PC-9 (cell line): ENCODE results near the gene KPNB1. TPM values are rescaled to one million over a fixed set of nuclear protein-coding genes. Genes with fewer than 3 reads are reported as not detected.

Source experiments
- BruUV-seq: library from RNA; stranded (reverse); fragments of 400-500 nt; replicated peaks from 2 replicates; lab custom pipeline; 2021; lab: Mats Ljungman, UMichigan
- CTCF ChIA-PET: fragments of 300-600 bp; sonication (Branson Sonifier 250); formaldehyde crosslinking; loops from one replicate; lab custom pipeline; 2022; ENCODE audit warnings: antibody characterized with exemption; lab: Charles Lee
- POLR2A ChIA-PET: fragments of 300-600 bp; sonication (Branson Sonifier 250); formaldehyde crosslinking; loops from one replicate; lab custom pipeline; 2022; ENCODE audit warnings: antibody characterized with exemption; ENCODE audit not compliant: unreplicated experiment; lab: Charles Lee
- DNase-seq, 2 experiments: peaks; one replicate each; pipeline versions ENCODE4 v3.0.0 to v3.0.0-alpha.2; 2015 to 2022; ENCODE audit warnings: mixed read lengths in 1 of 2
- H2AFZ ChIP-seq: fragments of 200-600 bp; sonication (generic); 2 replicates; pipeline ENCODE4 v1.8.1; 2017; ENCODE audit warnings: antibody characterized with exemption
- H3F3A ChIP-seq: fragments of 200-600 bp; sonication (generic); 2 replicates; pipeline ENCODE4 v1.8.1; 2017; ENCODE audit warnings: antibody characterized with exemption, mild to moderate bottlenecking, low read depth; ENCODE audit not compliant: insufficient read depth
- H3K27ac ChIP-seq: fragments of 200-600 bp; sonication (generic); 2 replicates; pipeline ENCODE4 v1.6.1; 2016; ENCODE audit warnings: mixed run types
- H3K27me3 ChIP-seq: fragments of 200-600 bp; sonication (generic); 2 replicates; pipeline ENCODE4 v1.6.1; 2016; ENCODE audit warnings: low read depth, mixed run types; ENCODE audit not compliant: insufficient read depth
- H3K36me3 ChIP-seq: fragments of 200-600 bp; sonication (generic); 2 replicates; pipeline ENCODE4 v1.6.1; 2016; ENCODE audit warnings: low read depth, mixed run types
- H3K4me1 ChIP-seq: fragments of 200-600 bp; sonication (generic); replicated peaks from 2 replicates; pipeline ENCODE4 v1.6.1; 2016; ENCODE audit warnings: mixed run types; ENCODE audit not compliant: insufficient read depth
- H3K4me2 ChIP-seq: fragments of 200-600 bp; sonication (generic); 2 replicates; pipeline ENCODE4 v1.6.1; 2017; ENCODE audit warnings: mixed run types
- H3K4me3 ChIP-seq: fragments of 200-600 bp; sonication (generic); 2 replicates; pipeline ENCODE4 v1.6.1; 2016; ENCODE audit warnings: mixed run types
- H3K79me2 ChIP-seq: fragments of 200-600 bp; sonication (generic); 2 replicates; pipeline ENCODE4 v1.6.1; 2017; ENCODE audit warnings: low read depth, mixed run types
- H3K9me2 ChIP-seq: fragments of 200-600 bp; sonication (generic); 2 replicates; pipeline ENCODE4 v1.8.1; 2017; ENCODE audit warnings: mild to moderate bottlenecking; ENCODE audit not compliant: insufficient read depth
- H3K9me3 ChIP-seq: fragments of 200-600 bp; sonication (generic); 2 replicates; pipeline ENCODE4 v1.8.1; 2016; ENCODE audit warnings: low read depth; ENCODE audit not compliant: insufficient read depth
- H4K20me1 ChIP-seq: fragments of 200-600 bp; sonication (generic); 2 replicates; pipeline ENCODE4 v1.8.1; 2017; ENCODE audit not compliant: insufficient read depth
- EZH2 ChIP-seq: fragments of 200-600 bp; sonication (generic); IDR thresholded peaks from 2 replicates; pipeline ENCODE4 v1.8.0; 2017; ENCODE audit warnings: antibody characterized with exemption, low read depth
- intact Hi-C: fragments of 100-400 bp; cut with micrococcal nuclease; formaldehyde crosslinking; loops from one replicate; pipeline ENCODE4 v1.10.0; 2022; ENCODE audit not compliant: unreplicated experiment
- total RNA-seq: library from RNA; stranded (reverse); gene quantifications from 2 replicates; pipeline ENCODE4 v1.2.3, GENCODE V29; 2021
- TF ChIP-seq, protein P1 (sequence below): fragments of 200-600 bp; sonication (generic); conservative IDR thresholded peaks from 2 replicates; pipeline ENCODE4 v1.6.1; 2017; ENCODE audit warnings: mixed run types, antibody characterized with exemption, mild to moderate bottlenecking, moderate library complexity

KPNB1 gene
- total RNA-seq, 1 experiment from 2014 or later: 306 TPM

DNA sequence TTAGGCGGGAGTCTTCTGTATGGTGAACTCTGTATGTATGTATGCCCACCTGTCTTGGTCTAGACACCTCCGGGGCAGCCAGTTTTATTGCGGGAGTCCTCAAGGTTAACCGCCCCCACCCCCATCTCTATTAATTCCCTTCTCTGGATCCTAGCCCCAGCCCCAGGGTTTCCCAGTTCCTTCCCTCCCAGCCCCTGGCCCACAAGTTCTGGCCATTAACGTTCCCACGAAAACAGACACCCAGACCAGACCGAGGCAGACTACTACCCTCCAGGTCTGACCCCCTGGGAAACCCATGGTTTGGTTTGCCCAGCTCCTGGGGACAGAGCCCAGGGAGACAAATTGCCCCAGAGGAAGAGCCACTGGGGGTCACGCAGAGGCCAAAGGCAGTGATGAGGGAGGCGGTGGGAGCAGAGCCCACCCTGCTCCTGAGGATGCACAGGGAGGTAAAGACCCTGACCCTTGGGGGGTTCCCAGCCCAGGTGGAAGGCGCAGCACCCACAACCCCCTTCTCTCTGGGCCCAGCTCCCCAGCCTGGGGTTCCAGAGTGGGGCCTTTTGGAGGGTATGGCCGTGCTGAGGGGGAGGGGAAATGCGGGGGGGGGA lies 52.8 kb downstream of the KPNB1 start:
- ChIA-PET CTCF (interaction anchor here (0.7 kb wide), 1 partner anchor 34 kb away, joined by 5 read pairs; no protein-coding TSS in a partner anchor), POLR2A (no interaction called here)
- BruUV-seq: no TSS peak
- Histone ChIP-seq H3K27me3 (no peaks in the 10 kb centered on the region), H3K79me2 (no peaks in the 10 kb centered on the region), H3K27ac (no peak overlapping the region), H3F3A (peaks cover 7% of the 10 kb centered on the region; the same call in 1 of the 2 replicates), H4K20me1 (no peaks in the 10 kb centered on the region; the same call in none of the 2 replicates), H3K9me2 (no peaks in the 10 kb centered on the region), H3K4me3 (no peak overlapping the region), H3K9me3 (no peaks in the 10 kb centered on the region), H3K36me3 (no peaks in the 10 kb centered on the region), H3K4me1 (no peaks in the 10 kb centered on the region), H3K4me2 (no peak overlapping the region), H2AFZ (no peak overlapping the region)
- DNase-seq: no peak
- TF ChIP-seq EZH2: no peak
- TF ChIP-seq, protein P1, sequence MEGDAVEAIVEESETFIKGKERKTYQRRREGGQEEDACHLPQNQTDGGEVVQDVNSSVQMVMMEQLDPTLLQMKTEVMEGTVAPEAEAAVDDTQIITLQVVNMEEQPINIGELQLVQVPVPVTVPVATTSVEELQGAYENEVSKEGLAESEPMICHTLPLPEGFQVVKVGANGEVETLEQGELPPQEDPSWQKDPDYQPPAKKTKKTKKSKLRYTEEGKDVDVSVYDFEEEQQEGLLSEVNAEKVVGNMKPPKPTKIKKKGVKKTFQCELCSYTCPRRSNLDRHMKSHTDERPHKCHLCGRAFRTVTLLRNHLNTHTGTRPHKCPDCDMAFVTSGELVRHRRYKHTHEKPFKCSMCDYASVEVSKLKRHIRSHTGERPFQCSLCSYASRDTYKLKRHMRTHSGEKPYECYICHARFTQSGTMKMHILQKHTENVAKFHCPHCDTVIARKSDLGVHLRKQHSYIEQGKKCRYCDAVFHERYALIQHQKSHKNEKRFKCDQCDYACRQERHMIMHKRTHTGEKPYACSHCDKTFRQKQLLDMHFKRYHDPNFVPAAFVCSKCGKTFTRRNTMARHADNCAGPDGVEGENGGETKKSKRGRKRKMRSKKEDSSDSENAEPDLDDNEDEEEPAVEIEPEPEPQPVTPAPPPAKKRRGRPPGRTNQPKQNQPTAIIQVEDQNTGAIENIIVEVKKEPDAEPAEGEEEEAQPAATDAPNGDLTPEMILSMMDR: no peak
- intact Hi-C loops: no loop called here

DNA sequence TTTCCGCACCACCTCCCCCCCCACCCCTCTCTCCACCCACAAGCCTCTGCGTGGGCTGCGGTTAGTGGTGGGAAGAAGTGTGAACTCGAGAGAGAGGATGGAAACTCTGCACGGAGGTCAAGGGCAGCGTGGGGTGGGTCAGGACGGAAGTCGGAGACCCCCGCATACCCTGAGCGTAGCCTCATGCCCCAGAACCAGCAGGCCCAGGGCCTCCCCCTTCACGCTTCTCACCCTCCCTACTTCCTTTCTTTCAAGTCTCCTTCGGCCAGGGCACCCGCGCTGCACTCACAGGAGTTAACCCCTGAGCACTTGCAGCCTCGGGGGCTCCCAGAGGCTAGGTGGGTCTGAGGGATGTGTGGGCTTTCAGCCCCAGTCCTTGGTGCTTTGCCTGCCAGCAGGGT lies 53.5 kb downstream of the KPNB1 start:
- Histone ChIP-seq H3K4me3 (no peak overlapping the region), H4K20me1 (no peaks in the 10 kb centered on the region; the same call in 1 of the 2 replicates), H3K27me3 (no peaks in the 10 kb centered on the region), H3K9me3 (no peaks in the 10 kb centered on the region), H3F3A (peaks cover under 1% of the 10 kb centered on the region; the same call in 1 of the 2 replicates), H3K4me1 (no peaks in the 10 kb centered on the region), H3K36me3 (no peaks in the 10 kb centered on the region), H3K9me2 (no peaks in the 10 kb centered on the region), H3K4me2 (no peak overlapping the region), H3K79me2 (no peaks in the 10 kb centered on the region), H3K27ac (no peak overlapping the region), H2AFZ (no peak overlapping the region)
- TF ChIP-seq, protein P1: no peak
- no peak for TF ChIP-seq EZH2
- DNase-seq: no peak
- POLR2A ChIA-PET: no interaction called here
- intact Hi-C loops: no loop called here
- no TSS peak for BruUV-seq
- CTCF ChIA-PET: no interaction called here

DNA sequence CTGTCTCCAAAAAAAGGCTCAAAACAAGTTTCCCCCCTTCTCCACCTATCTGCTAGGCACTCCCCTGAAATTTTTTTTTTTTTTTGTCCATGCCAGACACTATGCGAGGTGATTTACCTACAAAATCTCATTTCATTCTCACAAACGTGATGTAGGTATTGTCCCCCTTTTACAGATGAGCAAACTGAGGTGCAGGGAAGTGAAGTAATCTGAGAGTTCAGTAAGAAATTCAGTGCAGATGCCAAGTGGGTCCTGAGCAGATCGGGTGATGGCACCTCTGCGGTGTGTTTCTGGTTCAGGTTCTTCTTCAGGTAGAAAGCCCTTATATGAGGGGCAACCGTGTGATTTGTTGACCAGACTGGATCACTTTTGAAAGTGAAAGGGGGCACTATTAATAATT lies 54.0 kb downstream of the KPNB1 start:
- Histone ChIP-seq H3K79me2 (no peaks in the 10 kb centered on the region), H3K9me2 (no peaks in the 10 kb centered on the region), H3F3A (no peaks in the 10 kb centered on the region), H3K36me3 (no peaks in the 10 kb centered on the region), H3K4me3 (no peak overlapping the region), H3K4me2 (no peak overlapping the region), H3K4me1 (no peaks in the 10 kb centered on the region), H3K9me3 (no peaks in the 10 kb centered on the region), H4K20me1 (no peaks in the 10 kb centered on the region; the same call in 1 of the 2 replicates), H3K27ac (no peak overlapping the region), H3K27me3 (no peaks in the 10 kb centered on the region), H2AFZ (no peak overlapping the region)
- TF ChIP-seq EZH2: no peak
- TF ChIP-seq, protein P1: no peak
- no peak for DNase-seq
- POLR2A ChIA-PET: no interaction called here
- intact Hi-C loops: no loop called here
- BruUV-seq: no TSS peak
- CTCF ChIA-PET: no interaction called here
